GM12873 (cell line): Measurements from ENCODE around the gene QSOX2.

ENCODE experiments used
- TF ChIP-seq, protein P1 (sequence below): IDR thresholded peaks from 2 replicates; pipeline ENCODE4 v1.5.1; 2012; ENCODE audit warnings: low read depth, mild to moderate bottlenecking, moderate library complexity, low read length, control low read depth; ENCODE audit not compliant: insufficient read depth; ENCODE audit errors: missing control alignments

Gene QSOX2

DNA sequence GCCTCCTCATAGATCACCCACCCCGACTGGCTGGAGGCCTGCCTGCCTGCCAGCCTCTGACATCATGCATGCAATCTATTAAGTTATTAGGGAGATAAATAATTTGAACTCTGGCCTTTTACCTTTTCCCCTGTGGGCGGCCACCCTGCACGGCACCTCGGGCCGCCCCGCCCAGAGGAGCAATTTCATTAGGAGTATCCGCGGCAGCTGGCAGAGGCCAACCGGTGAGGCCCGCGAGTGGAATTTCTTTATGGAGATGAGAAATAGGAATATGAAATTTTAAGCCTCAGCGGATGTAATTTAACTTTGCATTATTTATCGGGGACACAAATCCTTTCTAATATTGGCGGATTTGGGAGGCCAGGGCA is 63.2 kb downstream of the QSOX2 start:
- TF ChIP-seq, protein P1, sequence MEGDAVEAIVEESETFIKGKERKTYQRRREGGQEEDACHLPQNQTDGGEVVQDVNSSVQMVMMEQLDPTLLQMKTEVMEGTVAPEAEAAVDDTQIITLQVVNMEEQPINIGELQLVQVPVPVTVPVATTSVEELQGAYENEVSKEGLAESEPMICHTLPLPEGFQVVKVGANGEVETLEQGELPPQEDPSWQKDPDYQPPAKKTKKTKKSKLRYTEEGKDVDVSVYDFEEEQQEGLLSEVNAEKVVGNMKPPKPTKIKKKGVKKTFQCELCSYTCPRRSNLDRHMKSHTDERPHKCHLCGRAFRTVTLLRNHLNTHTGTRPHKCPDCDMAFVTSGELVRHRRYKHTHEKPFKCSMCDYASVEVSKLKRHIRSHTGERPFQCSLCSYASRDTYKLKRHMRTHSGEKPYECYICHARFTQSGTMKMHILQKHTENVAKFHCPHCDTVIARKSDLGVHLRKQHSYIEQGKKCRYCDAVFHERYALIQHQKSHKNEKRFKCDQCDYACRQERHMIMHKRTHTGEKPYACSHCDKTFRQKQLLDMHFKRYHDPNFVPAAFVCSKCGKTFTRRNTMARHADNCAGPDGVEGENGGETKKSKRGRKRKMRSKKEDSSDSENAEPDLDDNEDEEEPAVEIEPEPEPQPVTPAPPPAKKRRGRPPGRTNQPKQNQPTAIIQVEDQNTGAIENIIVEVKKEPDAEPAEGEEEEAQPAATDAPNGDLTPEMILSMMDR = no peak

DNA sequence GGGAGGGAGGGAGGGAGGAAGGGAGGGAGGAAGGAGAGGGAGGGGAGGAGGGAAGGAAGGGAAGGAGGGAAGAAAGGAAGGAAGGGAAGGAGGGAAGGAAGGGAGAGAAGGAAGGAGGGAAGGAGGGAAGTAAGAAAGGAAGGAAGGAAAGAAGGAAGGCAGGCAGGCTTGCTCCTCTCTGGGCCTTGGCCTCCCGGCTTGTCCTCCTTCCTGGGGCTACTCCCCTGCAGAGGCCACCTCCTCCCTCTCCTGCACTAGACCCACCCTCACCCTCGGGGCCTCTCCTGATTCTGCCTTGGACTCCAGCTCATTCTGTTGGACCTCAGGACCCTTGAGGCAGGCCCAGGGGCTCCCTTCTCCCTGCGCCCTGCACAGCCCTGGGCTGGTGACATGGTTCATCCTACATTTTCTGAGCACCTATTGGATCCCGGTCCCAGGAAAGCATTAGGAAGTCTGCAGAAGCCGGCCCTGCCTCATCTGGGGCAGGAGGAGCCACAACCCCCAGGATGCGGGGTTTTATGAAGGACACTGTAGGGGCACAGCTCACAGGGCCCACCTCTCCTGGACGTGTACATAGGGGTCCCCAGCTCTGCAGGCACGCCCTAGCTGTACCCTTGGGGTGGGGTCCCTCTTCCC is 63.7 kb downstream of the QSOX2 start:
- TF ChIP-seq, protein P1 = no peak

DNA sequence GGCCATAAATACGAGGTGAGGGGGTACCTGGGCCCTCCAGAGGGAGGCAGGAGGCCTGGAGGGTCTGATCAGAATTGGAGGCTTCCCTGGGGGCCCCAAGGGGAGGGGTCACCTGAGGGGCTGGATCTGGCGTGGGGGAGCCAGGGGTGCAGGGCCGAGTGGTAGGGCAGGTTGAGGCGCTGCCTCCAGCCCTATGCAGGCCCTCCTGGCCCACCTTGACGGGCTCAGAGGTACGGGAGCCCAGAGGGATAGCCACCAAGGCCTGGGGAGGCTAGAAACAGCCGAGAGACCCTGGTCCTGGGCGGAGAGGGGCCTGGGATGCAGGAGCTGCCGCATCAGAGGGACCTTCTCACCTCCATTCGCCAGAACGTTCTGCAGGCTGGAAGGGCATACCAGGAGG is 65.0 kb downstream of the QSOX2 start:
- TF ChIP-seq, protein P1 = no peak

DNA sequence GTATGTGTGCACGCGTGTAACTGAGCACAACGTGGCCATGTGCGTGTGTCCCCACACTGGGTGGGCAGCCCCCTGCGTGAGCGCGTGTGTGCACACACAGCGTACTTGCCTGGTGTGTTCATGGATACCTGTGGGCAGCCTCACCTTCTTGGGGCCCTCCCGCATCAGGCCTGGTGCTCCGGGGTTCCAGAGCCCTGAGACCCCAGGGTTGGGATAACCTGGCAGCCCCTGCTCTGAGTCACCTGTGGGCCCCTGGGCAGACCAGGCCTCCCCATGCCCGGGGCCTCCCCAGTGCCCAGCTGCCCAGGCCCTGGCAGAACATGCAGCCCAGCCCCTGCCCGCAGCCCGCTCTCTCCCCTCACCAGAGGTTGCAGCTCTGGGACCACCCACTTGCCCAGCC is 65.9 kb downstream of the QSOX2 start:
- TF ChIP-seq, protein P1 = no peak

DNA sequence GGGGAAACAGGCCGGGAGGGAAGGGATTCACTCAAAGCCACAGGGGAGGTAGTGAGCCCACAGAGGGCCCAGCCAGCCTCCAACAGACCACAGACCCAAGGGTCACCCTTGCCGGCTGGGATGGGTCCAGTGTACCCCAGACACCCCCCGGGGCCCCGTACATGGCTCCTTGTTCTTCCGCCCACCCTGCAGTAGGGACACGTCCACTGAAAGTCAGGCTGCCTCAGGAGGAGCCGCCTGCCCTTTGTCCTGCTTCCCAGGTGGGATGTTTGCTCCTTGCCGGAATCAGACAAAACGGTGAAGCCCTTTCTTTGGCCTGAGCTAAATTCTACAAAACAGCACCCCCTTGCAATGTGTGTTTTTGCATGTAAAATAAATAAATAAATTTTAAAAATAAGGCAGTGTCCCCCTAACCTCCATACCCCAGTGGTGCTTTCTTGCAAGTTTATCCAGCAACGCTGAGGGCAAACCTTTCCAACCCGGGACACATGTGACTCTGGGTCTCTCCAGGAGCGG is 66.5 kb downstream of the QSOX2 start:
- TF ChIP-seq, protein P1 = no peak

DNA sequence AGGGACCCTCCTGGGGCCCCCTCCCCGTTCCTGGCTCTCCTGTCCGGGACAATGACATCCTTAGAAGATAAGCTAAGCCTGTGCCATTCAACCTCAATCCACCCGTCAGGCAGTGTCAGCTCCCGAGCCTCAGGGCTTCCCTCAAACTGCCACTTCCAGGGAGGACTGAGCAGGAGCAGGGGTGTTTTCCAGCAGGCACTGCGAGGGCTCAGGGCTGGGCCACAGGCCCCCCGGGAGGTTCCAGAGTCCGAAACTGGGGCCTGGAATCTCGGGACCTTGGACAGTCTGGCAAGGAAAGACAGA is 66.9 kb downstream of the QSOX2 start:
- TF ChIP-seq, protein P1 = no peak

DNA sequence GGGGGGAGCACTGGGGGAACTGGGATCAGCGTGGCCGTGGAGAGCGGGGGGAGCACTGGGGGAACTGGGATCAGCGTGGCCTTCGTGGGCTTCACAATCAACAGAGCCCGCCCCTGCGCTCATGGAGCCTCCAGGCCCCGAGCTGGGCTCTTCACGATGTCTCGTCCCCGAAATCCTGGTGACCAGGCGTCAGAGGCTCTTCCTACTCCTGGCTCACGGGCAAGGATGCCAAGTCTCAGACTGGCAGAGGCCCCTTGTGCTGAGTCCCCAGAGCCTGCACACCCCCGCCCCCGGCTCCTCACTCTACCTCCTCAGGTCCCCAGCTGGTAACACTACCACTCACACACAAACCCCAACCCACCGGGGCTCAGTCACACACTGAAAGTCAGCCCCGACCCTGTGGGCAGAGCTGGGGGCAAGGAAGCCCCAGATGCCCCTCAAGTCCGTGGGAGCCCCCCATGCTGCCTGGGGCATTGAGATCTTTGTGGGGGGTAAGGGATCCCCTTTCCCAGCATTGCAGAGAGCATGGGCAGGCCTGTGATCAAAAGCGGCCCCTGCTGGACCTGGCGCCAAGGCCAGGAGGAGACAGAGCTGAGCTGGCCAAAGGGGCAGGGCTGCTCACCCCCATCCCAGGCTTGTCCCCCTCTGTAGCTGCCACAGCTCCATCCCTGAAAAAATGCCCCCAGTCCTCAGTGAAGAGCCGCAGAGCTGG is 67.4 kb downstream of the QSOX2 start:
- TF ChIP-seq, protein P1 = no peak
